PFSK-1 (cell line): ENCODE measurements around the gene MAD1L1.

Experiments
- FOXP2 ChIP-seq: optimal IDR thresholded peaks from 2 replicates; pipeline ENCODE3; 2011; ENCODE audit warnings: borderline replicate concordance, control low read depth, inconsistent platforms; ENCODE audit not compliant: insufficient read depth; ENCODE audit errors: extremely low read length, extremely low read depth
- POLR2AphosphoS5 ChIP-seq: IDR thresholded peaks from 2 replicates; pipeline ENCODE4 v1.6.1; 2012; ENCODE audit warnings: low read depth, mild to moderate bottlenecking, control low read depth, low read length, moderate library complexity
- SIN3A ChIP-seq: IDR thresholded peaks from 2 replicates; pipeline ENCODE4 v1.6.1; 2012; ENCODE audit warnings: mild to moderate bottlenecking, low read length, moderate library complexity, borderline replicate concordance; ENCODE audit not compliant: insufficient read depth
- TAF1 ChIP-seq: IDR thresholded peaks from 2 replicates; pipeline ENCODE4 v1.6.1; 2012; ENCODE audit warnings: low read length, control low read depth, borderline replicate concordance; ENCODE audit not compliant: insufficient read depth
- TF ChIP-seq, protein P1 (sequence below), 2 experiments: IDR thresholded peaks; 2 replicates each; pipeline versions ENCODE4 v1.6.1 to v1.8.0; 2011 to 2012; ENCODE audit warnings: low read depth in 2 of 2, low read length in 2 of 2, control low read depth in 1 of 2, inconsistent platforms in 1 of 2, mild to moderate bottlenecking in 1 of 2, moderate library complexity in 1 of 2; ENCODE audit not compliant: insufficient read depth in 1 of 2

The MAD1L1 gene

GRCh38 chr7:2144926-2145325 is 87.8 kb downstream of the MAD1L1 start:
- TF ChIP-seq SIN3A (no peak), TAF1 (no peak), FOXP2 (no peak), POLR2AphosphoS5 (no peak)
- TF ChIP-seq, protein P1, sequence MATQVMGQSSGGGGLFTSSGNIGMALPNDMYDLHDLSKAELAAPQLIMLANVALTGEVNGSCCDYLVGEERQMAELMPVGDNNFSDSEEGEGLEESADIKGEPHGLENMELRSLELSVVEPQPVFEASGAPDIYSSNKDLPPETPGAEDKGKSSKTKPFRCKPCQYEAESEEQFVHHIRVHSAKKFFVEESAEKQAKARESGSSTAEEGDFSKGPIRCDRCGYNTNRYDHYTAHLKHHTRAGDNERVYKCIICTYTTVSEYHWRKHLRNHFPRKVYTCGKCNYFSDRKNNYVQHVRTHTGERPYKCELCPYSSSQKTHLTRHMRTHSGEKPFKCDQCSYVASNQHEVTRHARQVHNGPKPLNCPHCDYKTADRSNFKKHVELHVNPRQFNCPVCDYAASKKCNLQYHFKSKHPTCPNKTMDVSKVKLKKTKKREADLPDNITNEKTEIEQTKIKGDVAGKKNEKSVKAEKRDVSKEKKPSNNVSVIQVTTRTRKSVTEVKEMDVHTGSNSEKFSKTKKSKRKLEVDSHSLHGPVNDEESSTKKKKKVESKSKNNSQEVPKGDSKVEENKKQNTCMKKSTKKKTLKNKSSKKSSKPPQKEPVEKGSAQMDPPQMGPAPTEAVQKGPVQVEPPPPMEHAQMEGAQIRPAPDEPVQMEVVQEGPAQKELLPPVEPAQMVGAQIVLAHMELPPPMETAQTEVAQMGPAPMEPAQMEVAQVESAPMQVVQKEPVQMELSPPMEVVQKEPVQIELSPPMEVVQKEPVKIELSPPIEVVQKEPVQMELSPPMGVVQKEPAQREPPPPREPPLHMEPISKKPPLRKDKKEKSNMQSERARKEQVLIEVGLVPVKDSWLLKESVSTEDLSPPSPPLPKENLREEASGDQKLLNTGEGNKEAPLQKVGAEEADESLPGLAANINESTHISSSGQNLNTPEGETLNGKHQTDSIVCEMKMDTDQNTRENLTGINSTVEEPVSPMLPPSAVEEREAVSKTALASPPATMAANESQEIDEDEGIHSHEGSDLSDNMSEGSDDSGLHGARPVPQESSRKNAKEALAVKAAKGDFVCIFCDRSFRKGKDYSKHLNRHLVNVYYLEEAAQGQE (IDR thresholded peaks at IDR 0.05; ENCODE audit: insufficient read depth in 1 of 2, low read depth in 2 of 2, low read length in 2 of 2), result no peak

GRCh38 chr7:2143981-2144595 is 88.7 kb downstream of the MAD1L1 start:
- TF ChIP-seq SIN3A (no peak), POLR2AphosphoS5 (no peak)
- TF ChIP-seq, protein P1 (IDR thresholded peaks at IDR 0.05; ENCODE audit: insufficient read depth in 1 of 2, low read depth in 2 of 2, low read length in 2 of 2), result no peak

DNA sequence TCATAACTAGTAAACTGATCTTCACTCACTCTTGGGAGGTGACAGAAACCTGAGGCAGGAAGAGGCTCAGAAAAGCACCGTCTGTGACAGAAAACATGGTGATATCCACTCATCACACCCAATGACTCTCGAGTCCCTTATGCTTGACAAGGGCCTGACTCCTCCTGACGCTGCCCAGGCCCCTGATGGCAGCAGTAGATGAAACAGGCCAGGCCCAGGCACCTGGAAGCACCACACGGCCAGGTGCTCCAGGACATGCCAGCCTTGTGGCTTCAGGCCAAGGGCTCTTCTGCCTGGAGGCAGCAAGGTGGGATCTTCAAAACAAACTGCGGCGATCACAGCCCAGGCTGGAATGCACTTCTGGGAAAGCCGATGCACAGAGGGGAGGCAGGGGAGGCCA is 89.3 kb downstream of the MAD1L1 start:
- TF ChIP-seq FOXP2, result no peak
- TF ChIP-seq SIN3A, result no peak
- no peak for TF ChIP-seq POLR2AphosphoS5
- TF ChIP-seq, protein P1 (IDR thresholded peaks at IDR 0.05; ENCODE audit: insufficient read depth in 1 of 2, low read depth in 2 of 2, low read length in 2 of 2), result no peak
- TF ChIP-seq TAF1, result no peak

DNA sequence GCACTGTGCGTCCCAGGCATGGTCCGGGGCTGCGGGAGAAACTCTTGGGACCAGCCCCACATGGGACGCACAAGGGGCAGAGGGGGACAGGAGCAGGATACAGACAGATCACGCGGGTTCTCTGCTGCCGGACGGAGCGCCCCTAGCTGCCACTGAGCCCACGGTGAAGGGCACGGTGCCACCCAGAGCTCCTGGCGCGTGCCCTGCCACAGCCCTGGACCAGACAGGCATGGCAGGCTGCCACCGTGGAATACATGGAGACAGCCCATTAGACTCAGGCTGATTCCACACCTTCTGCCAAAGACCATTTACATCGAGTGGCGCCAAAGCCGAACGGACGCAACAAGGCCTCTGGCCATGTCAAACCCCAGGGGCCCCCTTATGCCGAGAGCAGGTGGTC is 90.4 kb downstream of the MAD1L1 start:
- TF ChIP-seq FOXP2 (no peak), TAF1 (no peak), POLR2AphosphoS5 (no peak), SIN3A (no peak)
- TF ChIP-seq, protein P1 (IDR thresholded peaks at IDR 0.05; ENCODE audit: insufficient read depth in 1 of 2, low read depth in 2 of 2, low read length in 2 of 2), result no peak

- TF ChIP-seq FOXP2 (no peak), POLR2AphosphoS5 (no peak), SIN3A (no peak), TAF1 (no peak)
- TF ChIP-seq, protein P1 (IDR thresholded peaks at IDR 0.05; ENCODE audit: insufficient read depth in 1 of 2, low read depth in 2 of 2, low read length in 2 of 2), result no peak
Measured at GRCh38 chr7:2141651-2142050, 91.1 kb downstream of the MAD1L1 start.
